ENCODE measurements around the gene TEX11.
A peak's percentile ranks its signal among the peaks of the same experiment; 100 is the strongest.
"Not testable (repeated sequence)": the region's sequence is repeated elsewhere in the genome, so short reads cannot be mapped to it uniquely, and the experiment has no call there.

TEX11 gene

DNA sequence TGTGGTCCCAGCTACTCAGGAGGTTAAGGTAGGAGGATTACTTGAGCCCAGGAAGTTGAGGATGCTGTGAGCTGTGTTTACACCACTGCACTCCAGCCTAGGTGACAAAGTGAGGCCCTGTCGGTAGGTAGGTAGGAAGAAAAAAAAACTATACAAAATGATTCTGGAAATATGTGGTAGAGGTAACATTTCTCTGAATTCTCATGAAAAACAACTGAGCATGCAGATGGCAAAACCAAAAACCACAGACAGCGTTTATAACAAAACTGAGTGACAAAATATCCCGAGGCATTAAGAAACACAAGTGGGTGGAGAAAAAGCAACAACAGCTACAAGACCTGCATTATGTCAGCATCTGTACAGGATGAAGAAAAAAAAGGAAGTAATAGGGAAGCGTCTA is 252.2 kb downstream of the TEX11 start:
- Histone ChIP-seq H3K27me3 (replicated peaks; ENCODE audit: insufficient read depth, low read length) (no peaks in the 10 kb centered on the region), H3K4me3 (ENCODE audit: low read length) (no peak overlapping the region), H3K4me1 (ENCODE audit: low read length) (no peaks in the 10 kb centered on the region), H2AFZ (ENCODE audit: low read length) (no peak overlapping the region), H3K9ac (ENCODE audit: low read length) (no peak overlapping the region), H4K20me1 (ENCODE audit: insufficient read depth, low read length) (no peaks in the 10 kb centered on the region), H3F3A (ENCODE audit: insufficient read depth, low read length) (no peaks in the 10 kb centered on the region), H3K4me2 (ENCODE audit: low read depth, low read length) (peak overlapping the region; percentile 10; the same call in 1 of the 2 replicates), H3K9me3 (replicated peaks; ENCODE audit: insufficient read depth, low read length) (no peaks in the 10 kb centered on the region), H3K79me2 (ENCODE audit: low read length) (no peaks in the 10 kb centered on the region), H3K9me2 (replicated peaks; ENCODE audit: insufficient read depth, low read length) (no peaks in the 10 kb centered on the region), H3K27ac (ENCODE audit: low read length) (no peak overlapping the region), H3K36me3 (replicated peaks; ENCODE audit: insufficient read depth, low read length) (no peaks in the 10 kb centered on the region)
- DNase-seq = peak; percentile 38
- TF ChIP-seq EZH2 (optimal IDR thresholded peaks at IDR 0.05; ENCODE audit: low read depth, low read length) (no peak), EZH2phosphoT487 (IDR thresholded peaks at IDR 0.05; ENCODE audit: low read length) (no peak), CTCF (IDR thresholded peaks at IDR 0.05; ENCODE audit: low read length) (no peak)

GRCh38 chrX:70647910-70648309 is 260.6 kb downstream of the TEX11 start:
- H3F3A ChIP-seq (ENCODE audit: insufficient read depth, low read length); DNase-seq; H3K27ac ChIP-seq (ENCODE audit: low read length): not testable (repeated sequence)

GRCh38 chrX:70636218-70636617 is 272.3 kb downstream of the TEX11 start:
- H3K9me3 ChIP-seq (replicated peaks; ENCODE audit: insufficient read depth, low read length) = no peaks in the 10 kb centered on the region; the same call in 1 of the 2 replicates
- no peaks in the 10 kb centered on the region for H3F3A ChIP-seq (ENCODE audit: insufficient read depth, low read length)
- H3K4me3 ChIP-seq (ENCODE audit: low read length) = no peak overlapping the region
- no peaks in the 10 kb centered on the region for H3K4me1 ChIP-seq (ENCODE audit: low read length)
- no peak overlapping the region for H3K9ac ChIP-seq (ENCODE audit: low read length)
- DNase-seq = no peak
- no peaks in the 10 kb centered on the region for H3K79me2 ChIP-seq (ENCODE audit: low read length)
- TF ChIP-seq EZH2phosphoT487 (IDR thresholded peaks at IDR 0.05; ENCODE audit: low read length) = no peak
- TF ChIP-seq CTCF (IDR thresholded peaks at IDR 0.05; ENCODE audit: low read length) = no peak
- no peak for TF ChIP-seq EZH2 (optimal IDR thresholded peaks at IDR 0.05; ENCODE audit: low read depth, low read length)
- H3K36me3 ChIP-seq (replicated peaks; ENCODE audit: insufficient read depth, low read length) = no peaks in the 10 kb centered on the region
- no peak overlapping the region for H3K27ac ChIP-seq (ENCODE audit: low read length)
- no peak overlapping the region for H3K4me2 ChIP-seq (ENCODE audit: low read depth, low read length)
- no peaks in the 10 kb centered on the region for H3K27me3 ChIP-seq (replicated peaks; ENCODE audit: insufficient read depth, low read length)
- H3K9me2 ChIP-seq (replicated peaks; ENCODE audit: insufficient read depth, low read length) = no peaks in the 10 kb centered on the region
- no peaks in the 10 kb centered on the region for H4K20me1 ChIP-seq (ENCODE audit: insufficient read depth, low read length)
- H2AFZ ChIP-seq (ENCODE audit: low read length) = no peak overlapping the region

More at GRCh38 chrX:70647910-70648309, 260.6 kb downstream of the TEX11 start:
- H3K9me2 ChIP-seq (replicated peaks; ENCODE audit: insufficient read depth, low read length); H3K4me2 ChIP-seq (ENCODE audit: low read depth, low read length); H3K27me3 ChIP-seq (replicated peaks; ENCODE audit: insufficient read depth, low read length); H3K4me1 ChIP-seq (ENCODE audit: low read length); H4K20me1 ChIP-seq (ENCODE audit: insufficient read depth, low read length); H2AFZ ChIP-seq (ENCODE audit: low read length); H3K4me3 ChIP-seq (ENCODE audit: low read length); H3K79me2 ChIP-seq (ENCODE audit: low read length); H3K9ac ChIP-seq (ENCODE audit: low read length); H3K9me3 ChIP-seq (replicated peaks; ENCODE audit: insufficient read depth, low read length); H3K36me3 ChIP-seq (replicated peaks; ENCODE audit: insufficient read depth, low read length): not testable (repeated sequence)

- Histone ChIP-seq H3K9me2 (replicated peaks; ENCODE audit: insufficient read depth, low read length) (no peaks in the 10 kb centered on the region), H2AFZ (ENCODE audit: low read length) (no peak overlapping the region), H3F3A (ENCODE audit: insufficient read depth, low read length) (no peaks in the 10 kb centered on the region), H3K36me3 (replicated peaks; ENCODE audit: insufficient read depth, low read length) (no peaks in the 10 kb centered on the region), H3K9ac (ENCODE audit: low read length) (no peak overlapping the region), H3K27ac (ENCODE audit: low read length) (no peak overlapping the region), H4K20me1 (ENCODE audit: insufficient read depth, low read length) (no peaks in the 10 kb centered on the region), H3K27me3 (replicated peaks; ENCODE audit: insufficient read depth, low read length) (no peaks in the 10 kb centered on the region), H3K4me3 (ENCODE audit: low read length) (no peak overlapping the region), H3K4me1 (ENCODE audit: low read length) (no peaks in the 10 kb centered on the region), H3K79me2 (ENCODE audit: low read length) (no peaks in the 10 kb centered on the region), H3K9me3 (replicated peaks; ENCODE audit: insufficient read depth, low read length) (no peaks in the 10 kb centered on the region; the same call in 1 of the 2 replicates), H3K4me2 (ENCODE audit: low read depth, low read length) (no peak overlapping the region)
- TF ChIP-seq EZH2 (optimal IDR thresholded peaks at IDR 0.05; ENCODE audit: low read depth, low read length) = no peak
- no peak for TF ChIP-seq EZH2phosphoT487 (IDR thresholded peaks at IDR 0.05; ENCODE audit: low read length)
- TF ChIP-seq CTCF (IDR thresholded peaks at IDR 0.05; ENCODE audit: low read length) = no peak
- no peak for DNase-seq
Observed at GRCh38 chrX:70635669-70636068, 272.8 kb downstream of the TEX11 start.

All from MM.1S (cell line).